HG03575 (cell line): ENCODE measurements around the gene ASB2.

Experiments
- ATAC-seq: cut with Tn5 transposase; IDR thresholded peaks from one replicate; pipeline ENCODE4 v1.9.1; 2021; ENCODE audit not compliant: unreplicated experiment, insufficient number of reproducible peaks, low FRiP score; ENCODE audit errors: extremely low read depth

Gene ASB2

DNA sequence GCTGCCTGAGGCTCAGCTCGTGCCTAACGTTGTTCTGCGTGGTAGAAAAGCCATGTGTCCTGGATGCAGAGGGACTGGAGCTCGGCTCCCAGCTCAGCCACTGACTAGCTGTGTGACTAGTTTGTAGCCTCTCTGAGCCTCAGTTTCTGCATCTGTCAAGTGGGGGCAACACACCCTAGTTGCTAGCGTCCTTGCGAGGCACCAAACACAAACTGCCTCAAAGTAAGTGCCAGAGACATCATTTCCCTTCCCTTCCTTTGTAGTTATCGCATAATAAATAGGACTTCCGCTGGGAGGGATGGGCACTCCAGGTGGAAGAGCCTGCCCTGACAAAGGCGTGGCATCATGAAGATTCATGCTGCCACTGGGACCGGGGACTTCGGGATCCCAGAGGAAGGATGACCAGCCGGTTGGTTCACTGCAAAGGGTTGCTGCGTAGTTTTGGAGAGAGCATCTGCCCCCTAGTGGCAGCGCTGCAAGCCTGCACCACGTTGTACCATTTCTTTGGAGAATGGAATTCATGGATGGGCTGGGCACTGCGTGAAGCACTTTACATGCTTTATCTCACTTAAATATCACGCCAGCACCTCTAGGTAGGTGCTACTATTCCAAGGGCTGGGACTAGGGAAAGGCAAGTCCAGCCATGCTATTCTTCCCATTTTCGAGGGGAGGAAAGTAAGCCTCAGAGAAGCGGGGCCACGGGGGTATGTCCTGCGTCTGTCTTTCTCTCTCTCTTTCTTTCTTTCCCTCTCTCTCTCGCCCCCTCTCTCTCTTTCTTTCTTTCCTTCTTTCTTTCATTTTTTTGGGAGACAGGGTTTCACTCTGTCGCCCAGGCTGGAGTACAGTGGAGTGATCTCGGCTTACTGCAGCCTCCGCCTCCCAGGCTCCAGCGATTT, 25.4 kb upstream of the ASB2 start:
- ATAC-seq: no peak

- ATAC-seq: no peak
Measured at GRCh38 chr14:94001016-94001415, 24.6 kb upstream of the ASB2 start.

- no peak for ATAC-seq
Measured at GRCh38 chr14:94000267-94000666, 23.9 kb upstream of the ASB2 start.

DNA sequence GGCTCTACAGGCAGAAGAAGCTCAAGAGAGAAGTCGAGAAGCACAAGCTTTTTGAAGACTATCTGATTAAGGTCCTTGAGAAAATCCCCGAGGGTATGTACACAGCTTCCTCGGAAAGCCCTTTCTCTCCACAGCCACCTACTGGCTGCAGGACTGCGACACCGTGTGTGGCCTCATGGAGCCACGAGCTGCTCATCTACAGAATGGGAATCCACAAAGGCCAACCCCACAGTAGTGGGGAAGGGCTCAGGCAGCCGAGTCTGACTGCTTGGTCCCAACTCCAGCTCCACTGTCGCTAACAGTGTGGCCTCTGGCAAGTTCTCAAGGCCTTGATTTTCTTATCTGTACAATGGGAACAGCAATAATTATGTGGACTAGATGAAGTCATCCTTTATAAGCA, 23.2 kb upstream of the ASB2 start:
- ATAC-seq: no peak

- no peak for ATAC-seq
Measured at GRCh38 chr14:93998871-93999403, 22.6 kb upstream of the ASB2 start.

- no peak for ATAC-seq
Measured at GRCh38 chr14:93997916-93998870, 21.8 kb upstream of the ASB2 start.

DNA sequence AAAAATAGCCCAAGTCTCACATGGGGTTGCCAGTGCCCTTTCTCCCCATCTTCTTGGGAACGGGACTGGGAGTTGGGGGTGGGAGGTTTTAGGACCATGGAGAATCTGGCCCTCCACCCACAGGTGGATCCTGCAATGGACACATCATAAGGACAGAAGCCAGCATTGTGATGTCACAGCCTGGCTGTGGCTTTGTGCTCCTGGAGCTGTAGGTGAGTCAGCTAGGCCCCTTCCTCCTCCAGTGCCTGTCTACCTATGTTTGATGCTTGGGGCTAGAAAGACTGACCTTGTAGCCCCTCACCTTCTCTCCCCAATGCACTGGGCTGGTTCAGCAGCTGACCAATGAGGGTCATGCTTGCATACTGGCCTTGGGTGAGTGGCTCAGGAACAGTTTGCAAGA, 20.7 kb upstream of the ASB2 start, which contains the start of gene CCDC197:
Gene CCDC197 (plus strand): TSS at position 220 of the 400 bp plus-strand sequence. CDS start 831 bp downstream, outside the sequence.
- ATAC-seq: no peak

DNA sequence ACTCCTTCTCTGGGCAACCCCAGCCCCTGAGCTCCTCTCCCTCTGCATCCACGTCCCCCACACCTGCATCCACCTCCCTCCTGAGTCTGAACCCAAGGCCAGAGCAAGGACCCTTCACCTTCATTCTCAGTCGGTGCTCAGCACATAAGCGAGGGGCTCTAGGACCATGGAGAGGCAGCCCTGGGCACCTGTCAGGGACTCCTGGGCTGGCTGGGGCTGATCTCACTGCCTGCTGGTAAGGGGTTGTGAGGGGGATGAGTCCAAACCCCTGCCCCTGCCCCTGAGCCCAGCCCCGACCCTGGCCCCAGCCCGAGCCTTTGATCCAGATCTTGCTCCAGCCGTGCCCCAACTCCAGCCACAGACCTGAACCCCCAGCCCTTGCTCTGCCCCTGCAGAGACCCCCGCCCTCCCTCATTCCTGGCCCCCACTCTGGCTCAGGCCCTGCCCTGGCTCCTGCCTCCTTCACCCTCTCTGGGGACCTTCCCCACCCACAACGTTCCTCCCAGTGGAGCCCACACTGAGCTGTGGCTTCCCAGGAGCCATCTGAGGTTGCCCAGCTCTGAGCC, 19.8 kb upstream of the ASB2 start:
- no peak for ATAC-seq

DNA sequence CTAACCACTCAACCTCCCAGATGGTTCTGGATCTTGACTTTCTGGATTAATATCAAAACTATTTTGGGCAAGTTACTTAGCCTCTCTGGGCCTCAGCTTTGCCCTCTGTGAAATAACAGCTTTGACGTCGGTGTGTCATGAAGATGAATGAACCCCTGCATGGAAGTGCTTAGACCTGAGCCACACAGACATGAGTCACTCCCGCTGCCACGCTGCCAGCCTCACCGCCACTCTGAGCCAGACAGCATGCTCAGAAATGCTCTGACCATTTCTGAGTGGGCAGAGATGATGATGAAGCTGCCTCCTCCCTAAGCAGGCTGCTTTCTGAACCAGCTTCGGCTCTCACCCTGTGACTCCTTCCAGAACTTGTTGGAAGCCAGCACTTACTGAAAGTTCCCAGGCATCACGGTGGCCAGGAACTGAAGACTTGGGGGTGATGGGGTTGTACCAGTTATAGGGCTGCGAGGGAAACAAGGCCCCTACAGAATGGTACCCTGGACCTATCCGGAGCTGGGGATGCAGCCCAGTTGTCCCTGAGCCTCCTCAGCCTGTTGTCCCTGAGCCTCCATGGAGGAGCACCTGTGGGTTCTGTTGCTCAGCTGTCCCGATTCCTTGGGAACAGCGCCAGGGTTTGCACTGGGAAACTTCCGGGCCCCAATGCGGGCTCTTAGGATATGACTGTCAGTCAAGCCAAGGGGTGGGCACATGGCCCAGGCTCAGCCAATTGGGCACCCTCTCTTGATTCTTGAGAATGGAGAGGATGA, 18.7 kb upstream of the ASB2 start:
- ATAC-seq: no peak

- ATAC-seq: no peak
Measured at GRCh38 chr14:93993382-93993781, 17.0 kb upstream of the ASB2 start.

DNA sequence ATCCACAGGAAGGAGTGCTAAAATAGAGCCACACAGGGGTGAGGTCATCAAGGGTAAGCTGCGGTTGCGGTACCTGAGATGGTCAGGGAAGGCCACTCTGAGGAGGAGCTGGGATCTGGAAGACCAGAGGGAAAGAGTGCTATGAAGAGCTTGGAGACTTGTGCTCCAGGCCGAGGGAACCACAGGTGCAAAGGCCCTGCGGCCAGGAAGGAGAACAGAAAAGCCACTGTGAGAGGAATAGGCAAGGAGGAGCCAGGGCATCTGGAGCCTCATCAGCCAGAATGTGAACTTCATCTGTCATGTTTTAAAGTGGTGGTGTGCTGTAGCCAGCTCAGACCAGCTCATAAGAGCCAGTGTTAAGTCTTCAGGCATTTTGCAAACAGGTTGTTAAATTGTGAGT, 15.3 kb upstream of the ASB2 start:
- ATAC-seq: no peak

DNA sequence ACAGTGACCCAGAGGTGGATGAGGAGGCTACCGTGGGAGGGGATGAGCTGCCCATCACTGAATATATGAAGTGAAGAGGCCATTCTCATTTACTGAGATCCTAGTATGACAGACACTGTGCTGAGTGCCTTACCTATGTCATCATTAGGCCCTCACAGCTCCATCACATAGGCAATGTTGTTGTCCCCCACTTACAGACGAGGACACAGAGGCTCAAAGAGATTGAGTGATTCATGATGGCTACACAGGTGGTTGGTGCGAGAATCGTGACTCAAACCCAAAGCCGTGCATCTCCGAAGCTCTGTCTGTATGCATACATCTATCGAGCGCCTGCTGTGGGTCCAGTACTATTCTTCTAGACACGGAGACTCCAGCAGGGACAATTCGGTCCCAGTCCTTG, 14.8 kb upstream of the ASB2 start:
- no peak for ATAC-seq

DNA sequence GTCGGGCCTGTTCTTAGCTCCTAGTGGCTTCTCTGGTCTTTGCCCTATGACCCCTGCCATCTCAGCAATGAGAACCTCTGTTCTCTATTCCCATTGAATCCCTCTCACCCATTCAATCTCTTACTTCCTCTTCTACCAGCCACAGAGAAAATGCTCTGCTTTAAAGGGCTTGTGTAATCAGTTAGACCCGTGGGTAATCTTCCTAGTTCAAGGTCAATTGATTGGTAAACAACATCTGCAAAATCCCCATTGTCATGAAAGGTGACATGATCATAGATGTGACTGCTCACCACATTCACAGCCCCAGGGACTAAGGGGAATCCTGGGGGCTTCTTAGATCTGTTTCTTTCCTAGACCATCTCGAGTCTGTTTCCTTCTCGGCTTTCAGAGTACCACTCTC, 13.6 kb upstream of the ASB2 start:
- peak; percentile 44 for ATAC-seq

GRCh38 chr14:93987815-93988476, 11.6 kb upstream of the ASB2 start:
- ATAC-seq: no peak

GRCh38 chr14:93987376-93987775, 11.0 kb upstream of the ASB2 start:
- ATAC-seq: no peak

DNA sequence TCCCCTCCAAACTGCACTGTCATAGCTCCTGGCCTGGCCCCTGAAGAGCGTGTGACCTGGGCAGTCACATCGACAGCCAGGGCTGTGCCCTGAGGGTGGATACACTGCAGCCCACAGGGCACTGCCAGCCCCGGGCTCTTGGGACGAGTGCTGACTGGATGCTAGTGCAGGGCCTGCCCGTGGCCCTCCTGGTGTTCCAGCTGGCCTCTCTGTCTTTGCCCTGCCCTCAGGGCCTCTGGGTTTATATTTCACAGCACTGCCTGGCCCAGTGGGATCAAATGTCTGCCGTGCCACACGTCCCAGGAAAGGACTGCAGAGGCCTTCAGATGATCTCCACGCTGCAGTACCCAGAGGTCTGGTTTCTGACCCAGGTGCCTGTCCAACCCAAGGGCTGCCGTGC, 10.6 kb upstream of the ASB2 start:
- ATAC-seq: no peak

- no peak for ATAC-seq
Measured at GRCh38 chr14:93984987-93985410, 8.6 kb upstream of the ASB2 start.

DNA sequence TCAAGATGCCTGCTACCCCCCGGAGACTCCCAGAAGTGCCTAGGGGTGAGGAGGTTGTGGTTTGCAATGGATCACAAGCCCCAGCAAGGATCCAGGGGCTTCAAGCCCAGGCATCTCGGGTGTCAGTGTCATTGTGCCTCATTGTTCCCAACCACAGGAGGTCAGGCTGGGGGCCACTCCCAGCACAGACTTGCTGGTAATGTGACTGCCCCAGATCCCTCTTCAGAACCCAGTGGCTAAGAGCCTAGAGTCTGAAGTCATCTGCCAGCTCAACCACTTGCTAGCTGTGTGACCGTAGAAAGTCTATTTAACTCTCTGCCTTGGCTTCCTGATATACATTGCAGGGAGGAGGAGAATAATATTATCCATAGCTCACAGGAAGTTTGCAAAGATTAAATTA, 7.7 kb upstream of the ASB2 start:
- no peak for ATAC-seq
